ENCODE measurements around the gene HOXD11.

DNA sequence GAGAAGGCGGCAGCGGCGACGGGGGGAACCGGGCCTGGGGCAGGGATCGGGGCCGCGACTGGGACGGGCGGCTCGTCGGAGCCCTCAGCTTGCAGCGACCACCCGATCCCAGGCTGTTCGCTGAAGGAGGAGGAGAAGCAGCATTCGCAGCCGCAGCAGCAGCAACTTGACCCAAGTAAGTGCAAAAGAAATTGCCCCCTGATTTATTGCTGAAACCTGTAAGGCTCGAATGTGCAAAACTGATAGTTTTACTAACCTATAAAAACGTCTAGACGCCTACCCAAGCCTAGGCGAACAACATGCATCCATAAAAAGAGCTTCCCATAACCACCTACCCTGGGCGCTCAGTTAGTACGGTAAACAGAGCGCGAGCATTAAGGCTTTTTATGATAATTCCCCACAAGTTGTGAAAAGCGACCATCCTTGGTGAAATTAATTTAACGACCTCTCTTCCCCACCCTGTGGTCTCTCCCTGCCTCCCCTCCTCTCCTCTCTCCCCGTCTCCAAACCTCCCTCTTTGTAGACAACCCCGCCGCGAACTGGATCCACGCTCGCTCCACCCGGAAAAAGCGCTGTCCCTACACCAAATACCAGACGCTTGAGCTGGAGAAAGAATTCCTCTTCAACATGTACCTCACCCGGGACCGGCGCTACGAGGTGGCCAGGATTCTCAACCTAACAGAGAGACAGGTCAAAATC is 16.5 kb downstream of the HOXD11 start:
- no peak for TF ChIP-seq MYC (IDR thresholded peaks at IDR 0.05; ENCODE audit: low read depth, low read length)
- TF ChIP-seq POLR2A (IDR thresholded peaks at IDR 0.05; ENCODE audit: low read depth, low read length): no peak
- no peak for TF ChIP-seq EZH2 (IDR thresholded peaks at IDR 0.05; ENCODE audit: borderline replicate concordance, low read depth, low read length, severe bottlenecking)
- TF ChIP-seq, protein P1, sequence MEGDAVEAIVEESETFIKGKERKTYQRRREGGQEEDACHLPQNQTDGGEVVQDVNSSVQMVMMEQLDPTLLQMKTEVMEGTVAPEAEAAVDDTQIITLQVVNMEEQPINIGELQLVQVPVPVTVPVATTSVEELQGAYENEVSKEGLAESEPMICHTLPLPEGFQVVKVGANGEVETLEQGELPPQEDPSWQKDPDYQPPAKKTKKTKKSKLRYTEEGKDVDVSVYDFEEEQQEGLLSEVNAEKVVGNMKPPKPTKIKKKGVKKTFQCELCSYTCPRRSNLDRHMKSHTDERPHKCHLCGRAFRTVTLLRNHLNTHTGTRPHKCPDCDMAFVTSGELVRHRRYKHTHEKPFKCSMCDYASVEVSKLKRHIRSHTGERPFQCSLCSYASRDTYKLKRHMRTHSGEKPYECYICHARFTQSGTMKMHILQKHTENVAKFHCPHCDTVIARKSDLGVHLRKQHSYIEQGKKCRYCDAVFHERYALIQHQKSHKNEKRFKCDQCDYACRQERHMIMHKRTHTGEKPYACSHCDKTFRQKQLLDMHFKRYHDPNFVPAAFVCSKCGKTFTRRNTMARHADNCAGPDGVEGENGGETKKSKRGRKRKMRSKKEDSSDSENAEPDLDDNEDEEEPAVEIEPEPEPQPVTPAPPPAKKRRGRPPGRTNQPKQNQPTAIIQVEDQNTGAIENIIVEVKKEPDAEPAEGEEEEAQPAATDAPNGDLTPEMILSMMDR (IDR thresholded peaks at IDR 0.05; ENCODE audit: extremely low read depth in 1 of 2, insufficient read depth in 1 of 2, low read depth in 1 of 2, low read length in 2 of 2): no peak
- TF ChIP-seq POLR2AphosphoS5 (IDR thresholded peaks at IDR 0.05; ENCODE audit: insufficient read depth, low read depth, low read length): no peak

Measured in endothelial cell of umbilical vein (primary cell).